ENCODE data around the gene ADSS1.
A peak's percentile ranks its signal among the peaks of the same experiment; 100 is the strongest.

Gene ADSS1

DNA sequence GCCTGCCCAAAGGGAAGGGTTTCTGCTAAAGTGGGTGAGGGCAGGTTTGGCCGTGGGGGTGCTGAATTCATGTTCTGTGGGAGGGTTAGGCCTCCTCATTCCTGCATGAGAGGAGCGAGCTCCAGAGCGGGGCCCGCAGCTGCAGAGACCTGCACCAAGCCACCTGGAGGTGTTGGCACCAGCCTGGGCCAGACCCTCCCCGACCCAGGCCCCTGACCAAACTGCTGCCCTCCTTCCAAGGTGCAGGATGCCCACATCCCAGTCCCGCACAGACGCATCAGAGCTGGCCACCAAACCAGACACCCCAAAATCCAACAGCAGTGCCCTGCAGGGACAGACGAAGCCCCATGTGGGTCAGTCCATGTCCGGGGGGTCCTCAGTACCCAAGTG lies 10.6 kb downstream of the ADSS1 start:
- no peak for DNase-seq

DNA sequence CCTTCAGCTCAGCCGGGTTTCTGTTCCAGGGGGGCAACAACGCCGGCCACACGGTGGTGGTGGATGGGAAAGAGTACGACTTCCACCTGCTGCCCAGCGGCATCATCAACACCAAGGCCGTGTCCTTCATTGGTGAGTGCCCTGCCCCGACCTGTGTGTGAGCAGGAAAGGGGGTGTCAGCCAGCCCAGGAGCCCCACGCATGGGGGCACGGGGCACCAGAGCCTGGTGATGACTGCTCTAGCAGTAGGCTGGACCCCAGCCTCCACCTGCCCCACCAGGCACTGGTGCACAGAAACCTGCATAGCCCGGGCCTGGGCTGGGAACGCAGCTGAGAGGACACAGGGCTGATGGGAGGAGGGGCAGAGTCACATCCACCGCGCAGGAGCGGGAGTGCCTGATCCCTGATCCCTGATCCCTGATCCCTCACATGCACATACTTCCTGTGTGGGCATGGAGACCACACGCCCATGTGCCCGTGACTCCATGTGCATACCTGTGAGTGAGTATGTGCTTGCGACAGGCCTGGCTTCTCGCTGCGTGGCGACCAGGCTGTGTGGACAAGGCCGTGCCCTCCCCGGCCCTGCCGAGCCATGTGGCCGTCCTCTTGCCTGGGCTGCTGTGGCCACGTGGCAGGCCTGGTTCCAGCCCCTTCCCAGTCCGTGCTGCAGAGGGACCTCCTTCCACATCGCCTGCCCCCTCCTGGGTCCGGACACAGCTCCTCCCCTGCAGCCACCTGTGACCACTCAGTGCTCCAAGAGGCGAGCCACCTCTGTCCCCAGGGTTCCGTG lies 11.2 kb downstream of the ADSS1 start:
- no peak for DNase-seq

DNA sequence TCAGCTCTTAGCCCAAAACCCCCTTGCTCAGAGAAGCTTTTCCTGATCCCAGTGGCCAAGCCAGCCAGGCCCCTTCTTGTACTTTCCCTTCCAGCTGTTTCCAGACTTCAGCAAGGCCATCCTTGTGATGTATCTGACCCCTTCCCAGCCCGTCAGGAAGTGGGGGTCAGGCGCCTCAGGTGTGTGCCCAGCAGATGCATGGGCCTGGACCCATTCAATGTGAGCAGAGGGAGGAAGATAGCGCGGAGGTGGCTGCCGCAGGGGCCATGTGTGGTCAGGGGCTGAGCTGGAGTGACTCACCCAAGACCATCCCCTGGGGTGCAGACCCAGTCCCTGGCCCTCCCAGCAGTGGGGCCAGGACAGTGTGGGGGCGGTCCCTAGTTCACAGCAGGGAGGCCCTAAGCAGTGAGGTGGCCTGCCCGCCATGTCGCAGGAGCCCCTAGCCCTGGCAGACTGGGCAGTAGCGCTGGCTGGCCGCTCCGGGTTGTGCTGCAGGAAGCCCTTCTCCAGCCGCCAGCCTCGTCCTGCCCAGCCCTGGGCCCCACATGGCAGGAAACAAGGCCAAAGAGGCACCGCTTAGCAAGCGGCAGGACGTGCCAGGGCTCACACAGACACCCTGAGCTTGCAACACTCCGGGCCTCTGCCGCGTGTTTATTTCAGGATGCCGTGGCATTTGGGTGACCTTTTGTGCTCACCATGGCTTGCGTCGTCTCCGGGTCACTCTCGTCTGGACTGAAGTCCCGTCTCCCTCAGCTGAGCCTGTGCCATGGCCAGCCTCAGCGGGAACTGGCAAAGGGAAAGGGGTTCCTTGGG lies 12.0 kb downstream of the ADSS1 start:
- no peak for DNase-seq

DNA sequence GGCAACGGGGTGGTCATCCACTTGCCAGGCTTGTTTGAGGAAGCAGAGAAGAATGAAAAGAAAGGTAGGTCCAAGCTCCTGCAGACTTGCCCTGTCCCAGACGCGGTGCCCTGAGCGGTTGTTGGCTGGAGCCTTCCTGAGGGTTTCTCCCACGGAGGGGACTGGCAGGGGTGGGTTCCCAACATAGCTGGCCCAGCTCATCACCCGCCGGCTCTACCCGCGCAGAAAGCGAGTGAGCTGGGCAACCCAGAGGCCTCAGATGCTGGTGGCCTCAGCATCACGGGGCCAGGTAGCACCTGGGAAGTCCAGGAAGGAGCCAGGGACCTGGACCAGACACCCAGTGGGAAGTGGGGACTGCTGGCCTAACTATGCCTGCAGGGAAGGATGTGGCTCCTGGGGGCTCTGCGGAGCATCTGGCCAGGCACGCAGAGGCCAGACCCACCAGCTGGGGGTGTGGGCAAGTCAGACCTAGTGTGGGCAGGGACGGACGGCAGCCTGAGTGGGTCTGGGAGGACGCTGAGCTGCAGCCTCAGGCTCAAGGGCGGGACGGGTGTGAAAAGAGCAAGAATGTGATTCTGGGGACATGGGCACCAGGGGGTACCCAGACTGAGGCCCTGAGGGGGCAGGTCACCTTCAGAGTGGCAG lies 14.5 kb downstream of the ADSS1 start:
- DNase-seq: no peak

DNA sequence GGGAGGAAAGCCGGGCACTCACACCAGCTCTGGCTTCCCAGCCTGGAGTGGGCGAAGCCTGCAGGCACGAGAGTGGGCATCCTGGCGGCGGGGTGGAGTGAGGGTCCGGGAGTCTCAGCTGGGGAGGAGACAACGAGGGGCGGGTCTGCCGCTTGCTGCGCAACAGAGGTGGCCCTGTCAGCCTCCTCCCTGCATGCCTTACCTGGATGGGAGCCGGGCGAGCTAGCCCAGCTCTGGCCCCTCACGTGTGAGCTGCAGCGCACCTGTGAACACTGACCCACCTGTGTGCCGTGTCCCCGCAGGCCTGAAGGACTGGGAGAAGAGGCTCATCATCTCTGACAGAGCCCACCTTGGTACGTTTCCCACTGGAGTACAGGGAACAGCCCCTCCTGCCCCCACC lies 15.0 kb downstream of the ADSS1 start:
- no peak for DNase-seq

DNA sequence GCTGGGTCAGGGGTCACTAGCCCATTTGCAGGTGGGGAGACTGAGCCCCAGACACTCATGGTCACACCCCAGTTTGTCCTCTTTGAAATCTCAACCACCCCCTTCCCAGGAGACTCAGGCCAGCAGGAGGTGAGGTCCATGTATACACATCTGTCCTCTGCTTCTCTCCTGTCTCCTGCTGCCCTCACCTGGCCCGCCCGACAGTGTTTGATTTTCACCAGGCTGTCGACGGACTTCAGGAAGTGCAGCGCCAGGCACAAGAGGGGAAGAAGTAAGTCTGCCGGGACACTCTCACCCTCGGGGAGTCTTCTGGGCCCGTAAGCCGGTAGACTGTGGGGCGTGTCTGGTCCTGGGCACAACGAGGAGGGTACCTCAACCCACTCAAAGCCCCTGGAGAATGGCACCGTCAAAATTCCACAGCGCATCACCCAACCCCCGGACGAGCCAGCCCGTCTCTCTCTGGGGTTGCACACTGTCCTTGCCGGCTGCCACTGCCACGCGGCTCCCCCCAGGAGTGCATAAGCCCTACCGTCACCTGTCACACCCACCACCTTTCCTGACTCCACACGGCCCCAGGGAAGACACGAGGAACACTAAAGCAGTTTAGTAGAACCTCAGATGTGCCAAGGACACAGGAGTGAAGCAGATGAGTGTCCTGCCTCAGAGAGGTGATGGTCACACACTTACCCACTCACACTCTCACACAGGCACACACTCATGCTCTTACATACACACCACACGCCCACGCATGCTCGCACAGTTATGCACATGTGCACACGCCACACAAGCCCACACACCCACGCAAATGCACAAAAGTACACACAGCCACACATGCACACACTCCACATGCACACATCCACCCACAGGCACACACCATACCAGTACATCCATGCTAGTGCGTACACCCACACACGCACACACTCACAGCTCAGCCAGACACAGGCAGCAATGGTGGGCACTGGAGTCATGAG lies 15.8 kb downstream of the ADSS1 start:
- DNase-seq: no peak

DNA sequence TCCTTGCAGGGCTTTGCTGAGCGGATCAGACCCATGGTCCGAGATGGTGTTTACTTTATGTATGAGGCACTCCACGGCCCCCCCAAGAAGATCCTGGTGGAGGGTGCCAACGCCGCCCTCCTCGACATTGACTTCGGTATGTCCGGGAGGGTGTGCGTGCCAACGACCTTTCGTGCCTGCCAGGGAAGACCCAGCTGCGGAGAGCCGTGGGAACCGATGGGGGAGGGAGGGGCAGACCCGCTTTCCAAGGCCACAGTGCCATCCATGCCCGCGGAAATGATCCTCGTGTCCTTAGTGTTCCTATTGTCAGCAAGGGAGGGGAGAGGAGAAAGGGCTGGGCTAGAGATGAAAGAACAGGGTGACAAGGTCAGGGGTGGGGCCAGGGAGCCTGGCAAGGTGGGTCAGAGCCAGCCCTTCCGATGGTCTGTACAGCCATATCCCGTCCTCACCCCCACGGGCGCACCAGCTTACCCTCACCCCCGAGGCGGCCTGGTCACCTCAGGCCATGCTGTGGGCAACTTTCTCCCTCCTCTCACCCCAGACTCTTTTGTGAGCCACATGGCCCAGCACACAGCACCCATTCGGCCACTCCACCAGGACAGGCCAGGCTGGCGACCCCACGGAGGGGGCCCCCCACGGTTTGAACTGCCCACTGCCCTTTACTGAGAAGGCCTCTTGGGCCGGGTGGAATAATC lies 17.2 kb downstream of the ADSS1 start:
- DNase-seq: no peak

DNA sequence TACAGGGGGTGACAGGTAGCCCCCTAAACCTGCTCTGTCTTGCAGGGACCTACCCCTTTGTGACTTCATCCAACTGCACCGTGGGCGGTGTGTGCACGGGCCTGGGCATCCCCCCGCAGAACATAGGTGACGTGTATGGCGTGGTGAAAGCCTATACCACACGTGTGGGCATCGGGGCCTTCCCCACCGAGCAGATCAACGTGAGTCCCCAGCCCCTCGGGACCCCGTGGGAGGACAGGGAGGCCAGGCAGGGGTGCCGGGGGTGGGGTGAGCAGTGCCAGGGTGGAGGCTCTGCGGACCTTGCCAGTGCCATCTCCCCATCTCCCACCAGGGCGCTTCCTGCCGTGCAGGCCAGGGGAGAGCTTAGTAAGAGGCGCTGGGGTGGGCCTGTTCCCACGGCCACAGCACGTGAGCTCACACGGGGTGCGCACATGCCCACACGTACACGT lies 17.8 kb downstream of the ADSS1 start:
- DNase-seq: no peak

DNA sequence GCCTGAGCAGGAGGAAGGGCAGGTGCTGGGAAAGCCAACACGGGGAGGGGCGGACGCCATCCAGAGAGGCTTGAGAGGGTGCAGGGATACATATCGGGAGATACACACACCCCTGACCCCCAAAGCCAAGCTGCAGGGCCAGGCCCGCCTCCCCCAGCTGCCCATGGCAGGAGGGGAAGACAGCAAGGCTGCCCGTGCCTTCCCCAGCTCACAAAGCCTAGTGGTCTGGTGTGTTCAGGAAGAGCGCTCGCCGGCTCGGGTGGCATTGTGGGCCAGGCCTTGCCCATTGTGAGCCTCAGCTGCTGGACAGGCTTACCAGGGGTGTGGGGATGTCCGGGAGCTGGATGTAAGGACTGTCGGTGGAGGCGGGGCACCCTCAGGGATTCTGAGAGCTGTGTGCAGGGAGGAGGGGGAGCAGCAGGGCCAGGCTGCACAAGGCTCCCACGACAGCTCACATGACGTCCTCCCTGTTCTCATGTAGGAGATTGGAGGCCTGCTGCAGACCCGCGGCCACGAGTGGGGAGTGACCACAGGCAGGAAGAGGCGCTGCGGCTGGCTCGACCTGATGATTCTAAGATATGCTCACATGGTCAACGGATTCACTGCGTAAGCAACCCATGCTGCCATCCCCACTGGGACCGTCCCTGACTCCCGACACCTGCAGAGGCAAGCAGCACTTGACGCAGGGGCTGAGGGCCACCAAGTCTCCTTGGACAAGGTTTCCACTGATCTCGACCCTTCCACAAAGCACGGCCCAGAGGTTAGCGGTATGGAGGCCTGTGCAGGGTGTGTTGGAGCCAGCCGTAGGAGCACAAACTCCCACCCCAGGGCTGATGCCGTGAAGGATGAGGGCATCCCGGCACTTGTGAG lies 18.8 kb downstream of the ADSS1 start:
- DNase-seq: no peak

DNA sequence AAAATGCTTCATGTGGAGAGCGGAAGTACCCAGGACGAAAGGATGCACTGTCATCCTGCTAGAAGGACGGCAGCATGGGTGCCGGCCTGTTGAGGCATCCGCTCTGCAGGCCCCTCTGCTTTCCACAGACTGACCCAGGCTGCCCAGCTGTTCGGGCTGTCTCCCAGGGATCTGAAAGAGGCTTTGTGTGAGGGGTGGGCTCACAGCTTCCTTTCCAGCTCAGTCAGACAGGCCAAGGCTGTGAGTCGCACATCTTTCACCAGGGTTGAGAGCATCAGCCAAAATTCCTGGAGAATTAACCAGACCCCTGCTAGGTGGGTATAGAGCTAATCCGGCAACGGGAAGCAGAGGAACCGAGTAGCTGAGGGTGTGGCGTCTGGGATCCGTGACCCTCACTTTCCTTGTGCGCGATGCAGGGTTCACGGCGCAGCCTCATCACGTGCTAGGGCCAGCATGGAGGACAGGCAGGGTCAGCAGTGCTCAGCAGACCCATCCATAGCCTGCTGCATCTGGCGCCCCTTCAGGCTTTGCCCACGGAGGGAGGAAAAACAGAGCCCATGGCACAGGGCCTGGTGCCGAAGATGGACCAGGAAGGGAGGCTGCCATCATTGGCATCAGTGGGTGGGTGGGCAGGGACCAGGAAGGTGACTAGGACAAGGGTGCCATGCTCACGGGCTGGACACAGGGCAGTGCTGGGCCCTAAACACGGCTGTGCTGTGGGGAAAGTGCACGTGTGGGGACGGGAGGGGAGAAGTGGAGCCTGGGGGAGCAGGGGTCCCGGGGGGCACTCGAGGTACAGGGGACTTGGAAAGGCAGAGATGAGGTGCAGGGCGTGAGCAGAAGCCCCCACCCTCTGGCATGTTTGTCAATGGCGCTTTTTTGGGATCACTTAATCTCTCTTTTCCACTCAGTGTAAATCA lies 19.7 kb downstream of the ADSS1 start:
- DNase-seq: no peak

DNA sequence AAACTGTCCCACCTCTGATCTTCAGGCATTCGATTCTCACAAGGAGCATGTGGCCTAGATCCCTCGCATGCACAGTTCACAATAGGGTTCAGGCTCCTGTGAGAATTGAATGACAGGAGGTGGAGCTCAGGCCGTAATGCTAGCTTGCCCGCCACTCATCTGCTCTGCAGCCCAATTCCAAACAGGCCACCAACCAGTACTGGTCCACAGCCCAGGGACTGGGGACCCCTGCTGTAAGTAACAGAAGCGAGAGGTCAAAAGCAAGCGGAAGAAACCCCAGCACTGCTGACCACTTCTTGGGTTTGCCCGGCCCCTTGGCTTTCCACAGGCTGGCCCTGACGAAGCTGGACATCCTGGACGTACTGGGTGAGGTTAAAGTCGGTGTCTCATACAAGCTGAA lies 20.5 kb downstream of the ADSS1 start:
- no peak for DNase-seq

DNA sequence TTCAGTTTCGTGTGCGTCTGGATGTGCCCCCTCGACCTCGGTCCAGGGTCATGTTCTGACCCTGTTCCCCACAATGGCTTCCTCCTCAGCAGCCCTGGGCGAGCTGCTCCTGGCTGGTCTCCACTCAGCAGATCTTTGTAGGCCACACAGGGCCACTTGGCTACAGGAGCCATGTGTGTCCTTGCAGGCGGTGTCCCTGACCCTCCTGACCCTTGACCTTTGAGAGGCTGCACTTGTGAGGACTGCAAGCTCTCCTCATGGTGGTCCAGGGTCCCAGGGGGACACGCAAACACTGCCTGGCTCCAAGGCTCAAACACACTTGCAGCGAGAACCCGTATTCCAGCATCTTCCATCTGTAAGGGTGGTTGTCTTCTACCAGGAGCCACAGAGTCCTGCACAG lies 21.4 kb downstream of the ADSS1 start:
- no peak for DNase-seq

DNA sequence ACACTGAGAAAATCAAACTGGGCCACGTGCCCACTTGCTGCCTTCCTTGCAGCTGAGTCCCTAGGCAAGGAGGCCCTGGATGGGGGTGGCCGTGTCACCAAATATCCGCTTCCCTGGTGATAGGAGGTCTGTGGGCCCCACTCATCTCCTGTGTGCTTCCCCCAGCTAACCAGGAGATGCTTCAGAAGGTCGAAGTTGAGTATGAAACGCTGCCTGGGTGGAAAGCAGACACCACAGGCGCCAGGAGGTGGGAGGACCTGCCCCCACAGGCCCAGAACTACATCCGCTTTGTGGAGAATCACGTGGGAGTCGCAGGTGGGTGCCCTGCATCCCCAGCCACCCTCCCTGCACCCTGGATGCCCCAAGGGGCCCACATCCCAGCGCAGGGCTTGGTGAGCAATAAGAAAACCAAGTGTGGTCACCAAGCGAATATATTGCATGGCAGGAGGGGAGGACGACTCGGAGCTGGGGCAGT lies 22.1 kb downstream of the ADSS1 start:
- no peak for DNase-seq

DNA sequence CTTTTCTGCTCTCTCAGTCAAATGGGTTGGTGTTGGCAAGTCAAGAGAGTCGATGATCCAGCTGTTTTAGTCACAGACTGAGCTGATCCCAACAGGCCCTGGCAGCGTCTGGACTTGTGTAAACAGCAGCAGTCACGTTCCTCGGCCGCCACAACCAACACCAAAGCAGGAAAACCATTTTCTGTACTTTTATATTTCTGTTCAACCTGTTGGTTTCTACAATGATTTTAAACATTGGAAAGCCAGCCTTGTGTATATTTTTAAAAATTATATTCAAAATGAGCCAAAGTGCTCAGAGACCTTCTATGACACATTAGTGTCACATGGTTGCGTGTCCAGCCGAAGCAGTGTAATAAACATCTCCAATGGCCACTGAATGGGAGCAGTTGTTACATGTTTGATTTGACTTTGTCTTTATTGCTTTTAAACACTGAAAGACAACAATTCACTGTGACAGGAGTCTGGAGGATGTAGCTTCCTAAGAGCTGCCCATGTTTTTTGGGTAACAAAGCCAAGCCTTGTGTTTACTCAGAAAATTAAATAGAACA lies 23.0 kb downstream of the ADSS1 start:
- DNase-seq: no peak

DNA sequence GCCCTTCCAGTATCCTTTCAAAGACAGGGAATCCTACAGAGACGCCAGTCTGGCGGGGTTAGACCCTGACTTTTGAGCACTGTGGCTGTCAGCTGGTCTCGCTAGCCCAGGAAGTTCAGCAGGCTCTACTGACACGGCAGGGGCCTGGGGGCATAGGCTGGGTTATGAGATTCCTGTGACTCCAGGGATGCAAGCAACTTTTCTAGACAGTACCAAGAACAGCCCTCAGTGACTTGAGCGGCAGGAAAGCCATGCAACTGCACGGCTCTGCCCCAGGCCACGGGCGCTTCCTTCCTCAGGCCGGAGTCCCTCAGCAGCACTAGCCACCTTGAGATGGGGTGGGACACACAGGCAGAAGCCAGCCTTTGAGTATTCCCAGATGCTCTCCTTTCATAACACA lies 23.8 kb downstream of the ADSS1 start:
- no peak for DNase-seq

DNA sequence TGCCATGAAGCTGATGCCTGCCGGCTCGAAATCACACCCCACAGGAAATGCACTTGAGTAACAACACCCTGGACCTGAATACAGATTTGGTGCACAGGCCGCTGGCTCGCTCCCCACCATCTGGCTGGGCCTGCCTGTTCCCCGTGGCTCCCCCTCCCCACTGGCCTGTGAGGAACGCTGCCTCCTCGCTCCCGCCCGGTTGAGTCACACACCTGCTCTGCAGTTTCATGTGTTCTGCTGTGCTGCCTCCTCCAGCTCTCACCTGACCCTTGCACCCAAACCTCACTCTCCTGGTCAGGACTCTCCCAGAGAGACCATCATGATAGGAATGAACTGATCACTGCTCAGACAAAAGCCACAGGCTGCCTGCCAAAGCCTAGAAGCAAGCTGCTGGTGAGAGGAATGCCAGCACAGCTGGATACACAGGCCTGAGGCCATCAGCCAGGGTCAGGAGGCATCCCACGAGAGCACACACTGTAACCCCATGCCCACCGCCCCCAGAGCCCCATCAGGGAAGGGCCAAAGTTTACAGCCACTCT lies 25.2 kb downstream of the ADSS1 start:
- DNase-seq: no peak

DNA sequence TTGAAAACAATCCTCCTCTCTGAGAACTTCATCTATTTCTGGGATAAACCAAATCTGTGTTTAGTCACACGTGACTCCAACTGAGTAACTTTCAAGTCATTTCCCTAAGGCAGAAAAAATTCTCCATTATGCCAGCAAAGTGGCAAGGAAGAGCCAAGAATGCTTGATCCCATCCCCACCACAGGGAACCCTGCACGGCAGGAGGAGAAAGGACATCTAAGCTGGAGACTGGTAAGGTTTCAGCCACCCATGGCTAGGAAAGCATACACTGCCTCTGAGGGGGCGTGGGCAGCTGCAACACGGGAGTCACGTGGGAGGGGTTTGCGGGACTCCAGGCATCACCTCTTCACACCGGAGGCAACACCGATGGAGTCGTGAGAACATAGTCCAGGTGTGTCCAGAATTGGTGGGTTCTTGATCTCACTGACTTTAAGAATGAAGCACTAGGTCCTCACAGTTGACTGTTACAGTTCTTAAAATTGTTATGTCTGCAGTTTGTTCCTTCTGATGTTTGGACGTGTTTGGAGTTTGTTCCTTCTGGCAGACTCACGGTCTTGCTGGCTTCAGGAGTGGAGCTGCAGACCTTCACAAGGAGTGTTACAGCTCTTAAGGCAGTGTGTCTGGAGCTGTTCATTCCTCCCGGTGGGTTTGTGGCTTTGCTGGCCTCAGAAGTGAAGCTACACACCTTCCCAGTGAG lies 26.2 kb downstream of the ADSS1 start:
- no peak for DNase-seq

DNA sequence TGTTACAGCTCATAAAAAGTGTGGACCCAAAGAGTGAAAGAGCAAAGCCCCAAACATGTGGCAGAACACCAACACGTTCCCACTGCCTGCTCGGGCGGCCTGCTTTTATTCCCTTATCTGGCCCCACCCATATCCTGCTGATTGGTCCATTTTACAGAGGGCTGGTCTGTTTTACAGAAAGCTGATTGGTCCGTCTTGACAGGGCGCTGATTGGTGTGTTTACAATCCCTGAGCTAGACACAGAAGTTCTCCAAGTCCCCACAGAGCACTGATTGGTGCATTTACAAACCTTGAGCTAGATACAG lies 26.7 kb downstream of the ADSS1 start:
- DNase-seq: peak; percentile 14
